Right atrium auricular region (tissue), 2 donors: ENCODE results near the gene RRP7A. TPM values are rescaled to one million over a fixed set of nuclear protein-coding genes. Genes with fewer than 3 reads are reported as not detected.
"Not testable (repeated sequence)": the region's sequence is repeated elsewhere in the genome, so short reads cannot be mapped to it uniquely, and the experiment has no call there.

Experiments used
- DNase-seq: peaks from one replicate; pipeline ENCODE4 v3.0.0-alpha.2; 2019; ENCODE audit warnings: low spot score
- H3K27ac ChIP-seq, 2 donors: fragments of 200-600 bp; sonication (generic); 1 replicate in 1 of 2; 2 replicates in 1 of 2; pipeline ENCODE4 v1.5.1; 2016 to 2019
- H3K27me3 ChIP-seq, 2 donors: fragments of 200-600 bp; sonication (generic); one replicate each; pipeline versions ENCODE4 v1.5.1 to v1.6.0; 2017 to 2019
- H3K36me3 ChIP-seq: fragments of 200-600 bp; sonication (generic); one replicate; pipeline ENCODE4 v1.5.1; 2016
- H3K4me1 ChIP-seq, 2 donors: fragments of 200-600 bp; sonication (generic); one replicate each; pipeline versions ENCODE4 v1.5.1 to v1.6.0; 2017 to 2019
- H3K4me3 ChIP-seq, 2 donors: fragments of 200-600 bp; sonication (generic); 1 replicate in 1 of 2; 2 replicates in 1 of 2; pipeline ENCODE4 v1.5.1; 2017 to 2019; ENCODE audit warnings: mild to moderate bottlenecking in 1 of 2, moderate library complexity in 1 of 2
- H3K9me3 ChIP-seq, 2 donors: fragments of 200-600 bp; sonication (generic); one replicate each; pipeline ENCODE4 v1.5.1; 2019
- total RNA-seq, 2 donors: library from RNA; depleted of rRNA; stranded (reverse); fragments of >200 nt; gene quantifications; one replicate each; pipeline ENCODE4 v1.1.0, GENCODE V29; 2016
- TF ChIP-seq, protein P1 (sequence below), 2 donors: fragments of 200-600 bp; sonication (generic); IDR thresholded peaks; one replicate each; pipeline ENCODE4 v1.5.1; 2019; ENCODE audit warnings: antibody characterized with exemption in 2 of 2

The RRP7A gene
- total RNA-seq, 2 donors from 2014 or later = 12.9 to 19.4 TPM

DNA sequence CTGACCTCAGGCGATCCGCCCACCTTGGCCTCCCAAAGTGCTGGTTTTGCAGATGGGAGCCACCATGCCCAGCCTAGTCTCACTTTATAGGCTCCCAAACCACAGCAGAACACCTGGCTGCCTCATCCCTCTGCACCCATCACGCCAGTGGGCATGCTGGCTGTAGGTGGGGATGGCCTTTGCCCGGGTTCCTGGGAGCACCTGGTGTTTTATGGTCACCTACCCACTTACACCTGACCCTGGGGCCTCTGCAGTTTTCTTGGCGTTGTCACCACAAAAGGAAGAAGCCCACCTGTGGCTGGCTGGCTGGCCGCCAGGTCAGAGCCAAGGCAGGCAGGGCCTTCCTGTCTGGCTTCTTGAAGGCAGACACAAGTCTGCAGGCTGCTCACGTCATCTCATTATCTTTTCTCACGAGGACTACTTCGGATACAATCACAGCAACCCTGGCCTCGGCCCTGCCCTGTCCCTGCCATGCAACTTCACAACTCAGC, 8.2 kb downstream of the RRP7A start:
- H3K36me3 ChIP-seq = peaks cover 8% of the 10 kb centered on the region
- TF ChIP-seq, protein P1, sequence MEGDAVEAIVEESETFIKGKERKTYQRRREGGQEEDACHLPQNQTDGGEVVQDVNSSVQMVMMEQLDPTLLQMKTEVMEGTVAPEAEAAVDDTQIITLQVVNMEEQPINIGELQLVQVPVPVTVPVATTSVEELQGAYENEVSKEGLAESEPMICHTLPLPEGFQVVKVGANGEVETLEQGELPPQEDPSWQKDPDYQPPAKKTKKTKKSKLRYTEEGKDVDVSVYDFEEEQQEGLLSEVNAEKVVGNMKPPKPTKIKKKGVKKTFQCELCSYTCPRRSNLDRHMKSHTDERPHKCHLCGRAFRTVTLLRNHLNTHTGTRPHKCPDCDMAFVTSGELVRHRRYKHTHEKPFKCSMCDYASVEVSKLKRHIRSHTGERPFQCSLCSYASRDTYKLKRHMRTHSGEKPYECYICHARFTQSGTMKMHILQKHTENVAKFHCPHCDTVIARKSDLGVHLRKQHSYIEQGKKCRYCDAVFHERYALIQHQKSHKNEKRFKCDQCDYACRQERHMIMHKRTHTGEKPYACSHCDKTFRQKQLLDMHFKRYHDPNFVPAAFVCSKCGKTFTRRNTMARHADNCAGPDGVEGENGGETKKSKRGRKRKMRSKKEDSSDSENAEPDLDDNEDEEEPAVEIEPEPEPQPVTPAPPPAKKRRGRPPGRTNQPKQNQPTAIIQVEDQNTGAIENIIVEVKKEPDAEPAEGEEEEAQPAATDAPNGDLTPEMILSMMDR (IDR thresholded peaks at IDR 0.05) = no peak
- H3K27ac ChIP-seq = no peak overlapping the region
- peaks cover 0 to 6% of the 10 kb centered on the region in 2 donors for H3K4me1 ChIP-seq
- H3K4me3 ChIP-seq = no peak overlapping the region
- H3K9me3 ChIP-seq = no peaks in the 10 kb centered on the region
- no peak for DNase-seq
- no peaks in the 10 kb centered on the region for H3K27me3 ChIP-seq

DNA sequence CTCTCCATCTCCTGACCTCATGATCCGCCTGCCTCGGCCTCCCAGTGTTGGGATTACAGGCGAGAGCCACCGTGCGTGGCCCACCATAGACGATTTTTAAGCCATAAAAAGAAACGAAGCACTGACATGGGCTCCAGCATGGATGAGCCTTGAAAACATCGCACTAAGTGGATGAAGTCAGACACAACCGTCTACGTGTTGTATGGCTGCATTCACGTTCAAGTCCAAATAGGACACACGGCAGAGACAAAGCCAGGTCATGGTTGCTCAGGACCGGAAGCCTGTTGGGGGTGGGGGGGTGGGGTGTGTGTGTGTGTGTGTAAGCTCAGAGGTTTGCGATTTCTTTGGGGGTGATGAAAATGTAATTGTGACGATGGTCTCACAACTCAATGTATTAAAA, 10.0 kb downstream of the RRP7A start:
- no peak for DNase-seq
- TF ChIP-seq, protein P1 (IDR thresholded peaks at IDR 0.05) = no peak
- peaks cover 0 to 6% of the 10 kb centered on the region in 2 donors for H3K4me1 ChIP-seq

DNA sequence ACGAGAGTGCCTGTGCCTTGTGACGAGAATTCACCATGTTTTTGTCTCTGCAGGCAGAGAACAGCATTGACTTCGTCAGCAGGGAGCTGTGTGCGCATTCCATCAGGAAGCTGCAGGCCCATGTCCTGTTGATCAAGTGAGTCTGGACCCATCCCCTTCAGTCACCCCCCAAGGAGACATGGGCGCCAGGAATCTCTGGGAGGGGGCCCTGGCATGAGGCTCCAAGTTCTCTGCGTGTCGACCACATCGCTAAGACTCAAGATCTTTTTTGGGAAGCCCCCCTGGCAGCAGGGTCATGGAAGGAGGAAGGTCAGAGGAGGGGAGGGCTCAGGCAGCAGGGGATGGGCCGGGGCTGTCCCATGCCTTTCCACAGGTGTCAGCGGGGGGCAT, 10.6 kb downstream of the RRP7A start:
- not testable (repeated sequence) for H3K27me3 ChIP-seq, H3K9me3 ChIP-seq, H3K4me1 ChIP-seq, H3K36me3 ChIP-seq, DNase-seq, H3K27ac ChIP-seq, H3K4me3 ChIP-seq

More for the DNA sequence above, 10.0 kb downstream of the RRP7A start:
- no peak overlapping the region for H3K4me3 ChIP-seq
- no peaks in the 10 kb centered on the region for H3K9me3 ChIP-seq
- no peak overlapping the region for H3K27ac ChIP-seq
- peaks cover 5% of the 10 kb centered on the region for H3K36me3 ChIP-seq
- no peaks in the 10 kb centered on the region for H3K27me3 ChIP-seq

DNA sequence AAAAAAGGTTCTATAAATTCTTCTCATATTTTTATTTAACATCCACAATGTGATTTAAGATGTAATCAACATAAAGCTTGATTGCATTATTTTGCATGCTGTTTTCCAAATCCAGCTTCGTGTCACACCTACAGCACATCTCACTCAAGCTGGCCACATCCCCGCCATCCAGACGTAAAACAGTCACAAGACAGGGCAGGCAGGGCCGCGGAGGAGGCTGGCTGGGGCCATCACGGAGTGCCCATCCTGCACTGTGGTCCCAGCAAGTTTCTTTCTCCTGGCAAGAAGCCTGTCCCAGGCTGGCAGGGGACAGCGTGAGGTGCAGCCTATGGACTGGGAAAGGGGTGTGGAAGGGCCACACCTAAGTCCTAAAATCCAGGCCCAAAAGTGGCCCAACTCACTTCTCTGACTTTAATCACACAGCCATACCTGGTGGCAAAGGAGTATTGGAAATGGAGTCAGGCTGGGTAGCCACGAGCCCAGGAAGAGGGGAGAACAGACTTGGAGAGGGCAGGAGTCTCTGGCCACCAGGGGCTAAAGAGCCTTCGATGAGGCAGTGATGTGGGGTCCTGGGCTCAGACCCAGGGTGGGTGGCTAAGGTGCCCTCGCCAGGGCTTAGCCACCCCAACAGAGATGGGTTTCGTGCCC, 11.1 kb downstream of the RRP7A start:
- not testable (repeated sequence) for H3K4me1 ChIP-seq, DNase-seq, H3K36me3 ChIP-seq, H3K27me3 ChIP-seq, H3K9me3 ChIP-seq, H3K4me3 ChIP-seq, H3K27ac ChIP-seq

DNA sequence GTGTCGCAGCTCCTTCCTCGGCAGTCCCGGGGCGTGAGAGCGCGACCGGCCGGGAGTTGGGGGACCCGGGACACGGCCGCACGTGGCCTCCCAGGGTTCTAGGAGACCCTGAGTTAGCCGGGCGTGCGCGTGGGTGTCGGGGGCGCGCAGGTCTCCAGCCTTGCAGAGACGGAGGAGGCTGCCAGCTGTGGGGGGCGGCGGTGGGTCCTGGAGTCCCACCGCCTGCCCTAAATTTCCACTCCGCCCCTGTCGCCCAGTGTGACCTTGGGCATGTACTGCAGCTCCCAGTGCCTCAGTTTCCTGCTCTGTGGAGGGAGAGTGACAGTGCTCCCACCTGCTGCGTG, 18.8 kb downstream of the RRP7A start:
- DNase-seq = no peak
- H3K4me1 ChIP-seq = peaks cover 0 to 12% of the 10 kb centered on the region in 2 donors

DNA sequence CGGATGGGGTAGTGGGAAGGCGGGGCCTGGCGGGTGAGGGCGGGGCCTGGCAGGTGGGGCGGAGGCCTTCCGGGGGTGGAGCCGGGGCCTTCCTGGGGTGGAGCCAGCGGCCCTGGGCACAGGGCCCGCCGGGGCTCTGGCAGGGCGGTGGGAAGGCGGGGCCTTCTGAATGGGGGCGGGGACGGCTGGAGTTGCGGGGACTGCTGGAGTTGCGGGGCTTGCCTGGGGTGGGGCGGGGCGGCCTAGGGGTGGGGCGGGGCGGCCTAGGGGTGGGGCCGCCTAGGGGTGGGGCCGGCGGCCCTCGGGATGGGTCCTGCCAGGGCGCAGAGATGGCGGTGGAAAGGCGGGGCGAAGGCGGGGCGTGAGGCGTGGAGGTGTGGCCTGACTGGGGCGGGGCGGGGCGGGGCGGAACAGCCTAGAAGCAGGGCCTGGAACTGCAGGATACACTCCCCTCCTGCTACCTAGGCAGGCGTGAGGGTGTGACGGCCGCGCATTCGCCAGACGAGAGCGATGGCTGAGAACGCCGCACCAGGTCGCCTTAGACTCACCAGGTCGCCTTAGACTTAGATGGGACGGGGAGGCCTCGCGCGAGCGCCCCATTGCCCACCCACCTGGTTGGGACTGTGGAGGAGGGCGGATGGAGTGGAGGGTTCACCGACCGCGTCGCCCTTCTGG, 19.3 kb downstream of the RRP7A start:
- H3K27ac ChIP-seq = no peak overlapping the region
- DNase-seq = peak; percentile 70
- no peaks in the 10 kb centered on the region for H3K27me3 ChIP-seq
- peak overlapping the region; percentile 18 to 37 for H3K4me3 ChIP-seq
- no peaks in the 10 kb centered on the region for H3K9me3 ChIP-seq
- no peaks in the 10 kb centered on the region for H3K36me3 ChIP-seq
- TF ChIP-seq, protein P1 (IDR thresholded peaks at IDR 0.05) = no peak
- peaks cover 0 to 12% of the 10 kb centered on the region in 2 donors for H3K4me1 ChIP-seq

More for the DNA sequence above, 18.8 kb downstream of the RRP7A start:
- Histone ChIP-seq H3K27me3 (no peaks in the 10 kb centered on the region), H3K36me3 (no peaks in the 10 kb centered on the region), H3K9me3 (no peaks in the 10 kb centered on the region), H3K4me3 (peak overlapping the region; percentile 18 to 37), H3K27ac (no peak overlapping the region)
- TF ChIP-seq, protein P1 (IDR thresholded peaks at IDR 0.05) = no peak

DNA sequence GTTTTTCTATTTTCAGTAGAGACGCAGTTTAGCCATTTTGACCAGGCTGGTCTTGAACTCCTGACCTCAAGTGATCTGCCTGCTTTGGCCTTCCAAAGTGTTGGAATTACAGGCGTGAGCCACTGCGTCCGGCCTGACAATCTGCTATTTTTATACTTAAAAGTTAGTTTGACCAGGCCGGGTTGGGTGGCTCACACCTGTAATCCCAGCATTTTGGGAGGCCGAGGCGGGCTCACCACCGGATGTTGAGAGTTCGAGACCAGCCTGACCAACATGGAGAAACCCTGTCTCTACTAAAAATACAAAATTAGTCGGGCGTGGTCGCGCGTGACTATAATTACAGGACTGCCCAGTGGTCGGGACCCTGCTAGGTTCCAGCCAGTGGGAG, 19.8 kb downstream of the RRP7A start:
- H3K9me3 ChIP-seq, DNase-seq, H3K36me3 ChIP-seq, H3K27me3 ChIP-seq: not testable (repeated sequence)
- Histone ChIP-seq H3K4me3 (peak overlapping the region; percentile 15 to 37), H3K27ac (peak overlapping the region in 1 of 2 donors; percentile 21), H3K4me1 (peaks cover 0 to 12% of the 10 kb centered on the region in 2 donors)

DNA sequence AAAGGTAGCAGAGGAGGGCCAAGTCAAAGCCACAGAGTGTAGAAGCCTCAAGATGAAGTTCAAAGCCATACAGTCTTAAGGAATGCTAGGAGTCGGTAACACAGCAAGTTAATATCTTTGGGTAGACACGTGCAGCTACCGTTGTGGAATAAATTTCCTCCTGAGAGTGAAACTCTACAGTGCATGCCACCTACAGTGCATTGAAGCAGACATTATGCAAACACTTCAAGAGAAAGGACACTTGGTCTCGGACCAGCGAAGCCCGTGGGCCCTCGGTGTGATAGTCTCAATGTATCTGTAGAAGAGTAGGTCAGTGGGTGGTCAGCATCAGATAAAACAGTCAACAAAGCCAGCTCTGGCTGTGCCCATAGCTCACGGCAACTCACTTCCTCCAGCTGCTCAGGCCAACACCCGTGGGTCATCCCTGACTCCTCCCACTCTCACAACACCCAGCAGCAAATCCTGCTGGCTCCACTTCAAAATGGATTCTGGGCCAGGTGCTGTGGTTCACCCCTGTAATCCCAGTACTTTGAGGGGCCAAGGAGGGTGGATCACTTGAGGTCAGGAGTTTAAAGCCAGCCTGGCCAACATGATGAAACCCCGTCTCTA, 24.0 kb downstream of the RRP7A start:
- not testable (repeated sequence) for H3K9me3 ChIP-seq, H3K36me3 ChIP-seq, H3K27me3 ChIP-seq, H3K4me3 ChIP-seq, DNase-seq, H3K27ac ChIP-seq, H3K4me1 ChIP-seq
